NCI-H1417 (cell line): ENCODE measurements around the gene PTPRU.

Source experiments
- DNase-seq, 3 experiments: peaks; one replicate each; lab custom pipeline; 2025; lab: John Stamatoyannopoulos, UW

The PTPRU gene

GRCh38 chr1:29332204-29332603 is 95.9 kb downstream of the PTPRU start:
- peak in 2 of 3 experiments; percentile 20 to 47 for DNase-seq

- DNase-seq: peak in 1 of 3 experiments; percentile 68
These were observed 96.7 kb downstream of the PTPRU start for GRCh38 chr1:29333008-29333407.

GRCh38 chr1:29335573-29335972 is 99.3 kb downstream of the PTPRU start:
- DNase-seq: no peak

- DNase-seq: no peak
These were observed 102.7 kb downstream of the PTPRU start for GRCh38 chr1:29338908-29339575.

- no peak for DNase-seq
These were observed 105.6 kb downstream of the PTPRU start for GRCh38 chr1:29341936-29342335.

- no peak for DNase-seq
These were observed 106.0 kb downstream of the PTPRU start for GRCh38 chr1:29342351-29342750.

- peak in 1 of 3 experiments; percentile 28 for DNase-seq
These were observed 106.7 kb downstream of the PTPRU start for GRCh38 chr1:29342983-29343382.

- DNase-seq: no peak
These were observed 107.2 kb downstream of the PTPRU start for GRCh38 chr1:29343476-29343875.

- no peak for DNase-seq
These were observed 107.6 kb downstream of the PTPRU start for GRCh38 chr1:29343908-29344307.

- peak in 2 of 3 experiments; percentile 33 to 54 for DNase-seq
These were observed 108.0 kb downstream of the PTPRU start for GRCh38 chr1:29344336-29344735.

GRCh38 chr1:29346576-29346975 is 110.3 kb downstream of the PTPRU start:
- no peak for DNase-seq

GRCh38 chr1:29349871-29350491 is 113.7 kb downstream of the PTPRU start:
- DNase-seq: no peak

- no peak for DNase-seq
These were observed 116.5 kb downstream of the PTPRU start for GRCh38 chr1:29352719-29353420.

- peak in 1 of 3 experiments; percentile 50 for DNase-seq
These were observed 118.3 kb downstream of the PTPRU start for GRCh38 chr1:29354511-29355098.

- DNase-seq: peak in 2 of 3 experiments; percentile 64 to 88
These were observed 119.1 kb downstream of the PTPRU start for GRCh38 chr1:29355375-29355774.

GRCh38 chr1:29356663-29357062 is 120.3 kb downstream of the PTPRU start:
- peak in 1 of 3 experiments; percentile 15 for DNase-seq

GRCh38 chr1:29357452-29357851 is 121.1 kb downstream of the PTPRU start:
- DNase-seq: no peak

GRCh38 chr1:29358183-29358582 is 121.9 kb downstream of the PTPRU start:
- no peak for DNase-seq

- DNase-seq: no peak
These were observed 124.4 kb downstream of the PTPRU start for GRCh38 chr1:29360768-29361167.

- no peak for DNase-seq
These were observed 125.4 kb downstream of the PTPRU start for GRCh38 chr1:29361686-29362085.

- no peak for DNase-seq
These were observed 125.8 kb downstream of the PTPRU start for GRCh38 chr1:29362116-29362515.

GRCh38 chr1:29362764-29363163 is 126.4 kb downstream of the PTPRU start:
- no peak for DNase-seq

- DNase-seq: no peak
These were observed 127.2 kb downstream of the PTPRU start for GRCh38 chr1:29363536-29363935.
